DND-41 (cell line): Measurements from ENCODE around the gene LANCL3.

Experiments
- CTCF ChIP-seq: IDR thresholded peaks from 2 replicates; pipeline ENCODE4 v1.5.1; 2012; ENCODE audit warnings: borderline replicate concordance, low read length, moderate library complexity, mild to moderate bottlenecking; ENCODE audit not compliant: poor library complexity, severe bottlenecking; ENCODE audit errors: extremely low read depth
- EZH2 ChIP-seq: IDR thresholded peaks from 3 replicates; pipeline ENCODE4 v1.6.1; 2012; ENCODE audit warnings: borderline replicate concordance, low read depth, mild to moderate bottlenecking, moderate library complexity, low read length, inconsistent platforms; ENCODE audit not compliant: severe bottlenecking

DNA sequence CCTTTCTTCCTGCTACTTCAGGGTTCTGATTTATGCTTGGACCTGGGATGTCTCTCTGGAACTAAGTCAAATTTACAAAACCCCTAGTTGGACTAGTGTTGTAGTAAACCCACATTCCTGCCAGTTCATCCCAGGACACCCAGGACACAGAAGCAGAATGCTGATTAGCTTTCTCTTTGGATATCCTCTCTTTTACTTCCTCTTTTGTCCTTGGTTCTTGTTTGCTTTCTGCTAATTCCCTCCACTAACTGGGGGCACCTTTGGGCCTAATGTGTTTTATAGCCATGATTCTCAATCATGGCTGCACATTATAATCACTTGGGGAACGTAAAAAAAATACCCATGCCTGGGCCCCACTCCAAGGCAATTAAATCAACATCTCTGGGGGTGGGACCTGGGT is 42.5 kb downstream of the LANCL3 start:
- TF ChIP-seq CTCF (no peak), EZH2 (no peak)
